ENCODE data around the gene KRT40. TPM values are rescaled to one million over a fixed set of nuclear protein-coding genes. Genes with fewer than 3 reads are reported as not detected.

Gene KRT40
- 0.07 TPM in 1 of 2 replicates, not detected in the other for total RNA-seq

DNA sequence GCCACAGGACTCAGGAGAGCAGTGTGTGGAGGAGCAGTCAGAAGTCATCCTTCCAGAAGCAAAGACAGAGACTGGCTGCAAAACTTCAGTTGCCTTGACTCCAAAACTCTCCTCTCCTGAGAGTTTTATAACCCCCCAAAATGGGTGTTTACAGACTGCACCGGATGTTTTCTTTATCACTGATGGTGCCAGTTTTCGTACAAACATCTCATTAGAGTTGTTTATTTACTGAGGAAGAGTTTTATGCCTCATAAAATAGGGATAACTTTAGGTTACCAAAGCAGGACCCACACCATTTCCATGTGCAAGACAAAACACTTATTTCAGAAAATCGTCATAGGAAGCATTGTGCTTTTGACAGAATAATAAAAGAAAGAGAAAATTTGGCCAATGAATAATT is at the start of gene KRT40:
Gene KRT40, minus strand, starts transcription at position 101 of the 400 bp plus-strand sequence. Its CDS starts 53 bp downstream, at position 48.

DNA sequence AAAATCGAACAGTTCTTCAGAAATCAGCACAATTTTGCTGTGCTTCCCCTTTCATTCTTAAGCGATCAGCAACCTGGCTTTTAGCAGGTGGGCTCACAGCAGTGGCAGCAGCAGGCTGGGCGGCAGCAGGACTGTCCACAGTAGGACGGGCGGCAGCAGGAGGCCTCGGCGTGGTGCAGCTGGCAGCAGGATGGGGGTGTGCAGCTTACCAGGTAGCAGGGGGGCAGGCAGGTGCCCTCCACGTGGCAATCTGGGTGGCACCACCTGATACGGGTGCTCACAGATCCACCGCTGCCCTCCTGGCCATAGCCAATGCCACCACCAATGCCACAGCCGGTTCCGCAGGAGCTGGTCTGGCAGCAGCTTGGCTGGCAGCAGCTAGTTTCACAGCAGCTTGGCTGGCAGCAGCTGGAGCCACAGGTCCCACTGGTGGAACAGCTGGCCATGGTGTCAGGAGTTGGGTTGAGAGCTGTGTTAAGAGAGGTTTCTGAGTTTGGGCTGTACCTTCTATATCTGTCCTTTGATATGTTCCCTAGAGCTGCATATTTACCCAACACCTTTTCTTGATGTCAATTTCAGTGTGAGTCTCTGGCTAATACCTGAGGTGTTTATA is 45.6 kb upstream of the KRT40 start, which contains the start of gene KRTAP1-4:
Gene KRTAP1-4, minus strand, starts transcription at position 563 of the 613 bp plus-strand sequence. Its CDS starts 117 bp downstream, at position 446.

DNA sequence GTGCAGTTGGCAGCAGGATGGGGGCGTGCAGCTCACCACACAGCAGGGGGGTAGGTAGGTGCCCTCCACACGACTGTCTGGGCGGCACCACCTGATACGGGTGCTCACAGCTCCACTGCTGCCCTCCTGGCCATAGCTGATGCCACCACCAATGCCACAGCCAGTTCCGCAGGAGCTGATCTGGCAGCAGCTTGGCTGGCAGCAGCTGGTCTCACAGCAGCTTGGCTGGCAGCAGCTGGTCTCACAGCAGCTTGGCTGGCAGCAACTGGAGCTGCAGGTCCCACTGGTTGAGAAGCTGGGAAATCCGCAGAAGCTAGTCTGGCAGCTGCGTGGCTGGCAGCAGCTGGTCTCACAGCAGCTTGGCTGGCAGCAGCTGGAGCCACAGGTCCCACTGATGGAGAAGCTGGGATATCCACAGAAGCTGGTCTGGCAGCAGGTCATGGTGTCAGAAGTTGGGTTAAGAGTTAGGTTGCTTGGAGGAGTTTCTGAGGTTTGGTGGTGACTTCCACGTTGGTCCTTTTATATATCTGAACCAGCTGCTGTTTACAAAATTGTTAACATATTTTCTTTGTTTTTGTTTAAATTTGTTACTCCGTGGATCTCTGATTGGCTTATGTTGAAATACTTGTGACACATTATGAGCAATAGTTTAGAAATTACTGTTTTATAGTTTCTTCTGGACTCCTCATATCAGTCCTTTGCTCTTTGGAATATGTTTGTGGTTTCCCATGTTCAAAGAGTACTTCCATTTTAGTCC is 42.8 kb upstream of the KRT40 start, which contains the start of gene KRTAP1-5:
Gene KRTAP1-5, minus strand, starts transcription at position 494 of the 757 bp plus-strand sequence. Its CDS starts 53 bp downstream, at position 441.

DNA sequence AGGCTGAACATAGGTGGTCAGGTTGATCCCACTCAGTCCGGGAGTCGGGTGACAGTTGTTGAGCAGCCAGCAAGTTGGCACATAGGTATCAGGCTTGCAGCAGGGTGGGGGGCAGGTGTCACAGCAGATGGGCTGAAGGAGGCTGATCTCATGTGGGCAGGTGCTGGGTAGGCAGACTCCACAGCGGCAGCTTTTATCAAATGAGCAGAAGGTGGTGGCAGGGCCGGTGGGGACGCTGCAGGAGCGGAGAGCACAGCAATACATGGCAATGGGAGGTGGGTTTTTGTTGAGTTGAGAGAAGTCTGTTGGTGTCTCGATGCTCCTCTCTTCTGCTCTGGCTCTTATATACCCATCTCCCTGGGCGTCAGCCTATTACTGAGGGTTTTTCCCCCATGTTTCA is 24.7 kb upstream of the KRT40 start, which contains the start of gene KRTAP3-1:
Gene KRTAP3-1, minus strand, starts transcription at position 318 of the 400 bp plus-strand sequence. Its CDS starts 54 bp downstream, at position 264.

DNA sequence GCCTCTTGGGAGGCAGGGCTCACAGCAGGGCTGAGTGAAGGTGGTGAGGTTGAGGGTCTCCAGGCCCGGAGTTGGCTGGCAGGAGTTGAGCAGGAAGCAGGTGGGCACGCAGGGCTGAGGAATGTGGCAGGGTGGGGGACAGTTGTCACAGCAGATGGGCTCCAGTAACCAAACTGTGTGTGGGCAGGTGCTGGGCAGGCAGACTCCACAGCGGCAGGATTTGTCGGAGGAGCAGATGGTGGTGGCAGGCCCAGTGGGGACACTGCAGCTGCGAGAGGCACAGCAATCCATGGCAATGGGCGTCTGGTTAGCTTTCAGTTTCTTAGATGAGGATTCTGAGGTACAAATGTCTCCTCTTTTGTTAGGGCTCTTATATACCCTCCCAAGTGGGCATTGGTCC is 15.4 kb upstream of the KRT40 start, which contains the start of gene KRTAP3-2:
Gene KRTAP3-2, minus strand, starts transcription at position 344 of the 400 bp plus-strand sequence. Its CDS starts 53 bp downstream, at position 291.

DNA sequence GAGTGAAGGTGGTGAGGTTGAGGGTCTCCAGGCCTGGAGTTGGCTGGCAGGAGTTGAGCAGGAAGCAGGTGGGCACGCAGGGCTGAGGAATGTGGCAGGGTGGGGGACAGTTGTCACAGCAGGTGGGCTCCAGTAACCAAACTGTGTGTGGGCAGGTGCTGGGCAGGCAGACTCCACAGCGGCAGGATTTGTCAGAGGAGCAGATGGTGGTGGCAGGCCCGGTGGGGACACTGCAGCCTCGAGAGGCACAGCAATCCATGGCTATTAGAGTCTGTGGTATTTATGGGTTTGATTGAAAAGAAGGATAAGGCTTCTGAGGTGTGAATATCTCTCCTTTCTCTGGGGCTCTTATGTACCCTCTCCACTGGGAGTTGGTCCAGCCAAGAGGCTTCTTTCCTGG is 9.7 kb upstream of the KRT40 start, which contains the start of gene KRTAP3-3:
Gene KRTAP3-3, minus strand, starts transcription at position 326 of the 400 bp plus-strand sequence. Its CDS starts 67 bp downstream, at position 259.

DNA sequence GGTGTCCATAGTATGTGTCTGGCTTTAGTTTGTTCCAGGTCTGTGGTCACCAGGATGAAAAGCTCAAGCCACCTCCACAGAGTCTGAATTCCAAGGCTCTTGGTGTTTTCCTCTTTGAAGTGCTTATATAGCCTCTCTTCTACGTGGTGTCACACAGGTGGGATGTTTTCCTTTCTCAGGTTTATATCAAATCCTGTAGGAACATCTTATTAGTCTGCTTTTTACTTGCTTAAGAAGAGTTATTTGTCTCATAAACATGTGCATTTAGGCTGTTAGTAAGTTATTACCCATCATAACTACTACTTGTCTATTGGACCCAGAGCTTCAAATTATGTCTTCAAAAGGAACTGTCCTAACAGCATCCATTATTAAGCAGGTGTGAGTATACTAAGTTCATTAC is 17.3 kb downstream of the KRT40 start, which contains the start of gene KRT39:
Gene KRT39, minus strand, starts transcription at position 101 of the 400 bp plus-strand sequence. Its CDS starts 92 bp downstream, at position 9.

DNA sequence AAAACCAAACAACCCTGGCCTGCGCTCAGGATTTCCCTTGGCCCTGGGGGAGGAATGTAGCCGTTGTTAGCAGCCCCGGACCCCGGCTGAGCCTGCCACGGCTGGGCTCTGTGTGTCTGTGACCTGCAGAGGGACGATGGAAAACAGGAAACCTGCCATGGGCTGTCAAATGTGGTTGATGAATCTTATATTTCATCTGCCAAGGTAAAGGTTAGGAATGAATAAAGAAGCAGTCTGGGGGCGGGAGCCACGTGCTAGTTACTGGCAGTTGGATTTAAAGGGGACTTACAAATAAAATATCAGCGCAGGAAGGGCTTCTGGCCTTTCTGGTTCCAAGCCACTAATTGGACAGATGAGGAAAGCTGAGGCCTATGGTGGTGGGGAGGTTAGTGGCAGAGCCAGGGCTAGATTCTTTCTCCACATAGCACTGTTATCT is 46.7 kb downstream of the KRT40 start, which contains the start of gene KRT23:
Gene KRT23, minus strand, starts transcription at position 263 of the 436 bp plus-strand sequence. CDS start 1,043 bp downstream, outside the sequence.

Other genes with a start within 250 kb of the KRT40 start
- gene KRT25, start 229.0 kb downstream of the KRT40 start, total RNA-seq, result not detected in 2 replicates
- not detected in 2 replicates for gene KRT26, start 212.1 kb downstream of the KRT40 start, total RNA-seq
- gene KRT27, start 201.8 kb downstream of the KRT40 start, total RNA-seq, result not detected in 2 replicates
- not detected in 2 replicates for gene KRT28, start 184.4 kb downstream of the KRT40 start, total RNA-seq
- 59.0 and 68.3 TPM in 2 replicates for gene KRT10, start 161.7 kb downstream of the KRT40 start, total RNA-seq
- gene KRT12, start 117.1 kb downstream of the KRT40 start, total RNA-seq, result not detected in 2 replicates
- not detected in 2 replicates for gene KRT20, start 99.1 kb downstream of the KRT40 start, total RNA-seq
- 35.7 and 36.8 TPM in 2 replicates for gene KRT23, start 46.7 kb downstream of the KRT40 start, total RNA-seq
- gene KRT39, start 17.4 kb downstream of the KRT40 start, total RNA-seq, result not detected in 2 replicates
- gene KRTAP3-3, start 9.8 kb upstream of the KRT40 start, total RNA-seq, result not detected in 2 replicates
- gene KRTAP3-2, start 15.6 kb upstream of the KRT40 start, total RNA-seq, result not detected in 2 replicates
- gene KRTAP3-1, start 24.8 kb upstream of the KRT40 start, total RNA-seq, result not detected in 2 replicates
- not detected in 2 replicates for gene KRTAP1-5, start 42.9 kb upstream of the KRT40 start, total RNA-seq
- gene KRTAP1-4, start 45.9 kb upstream of the KRT40 start, total RNA-seq, result not detected in 2 replicates
- not detected in 2 replicates for gene KRTAP1-3, start 50.5 kb upstream of the KRT40 start, total RNA-seq
- not detected in 2 replicates for gene KRTAP1-1, start 57.1 kb upstream of the KRT40 start, total RNA-seq
- gene KRTAP2-1, start 63.0 kb upstream of the KRT40 start, total RNA-seq, result not detected in 2 replicates
- not detected in 2 replicates for gene KRTAP2-2, start 70.9 kb upstream of the KRT40 start, total RNA-seq
- 0.21 and 0.84 TPM in 2 replicates for gene KRTAP2-3, start 75.8 kb upstream of the KRT40 start, total RNA-seq
- gene KRTAP2-4, start 81.6 kb upstream of the KRT40 start, total RNA-seq, result not detected in 2 replicates
- gene KRTAP4-7, start 99.8 kb upstream of the KRT40 start, total RNA-seq, result not detected in 2 replicates
- not detected in 2 replicates for gene KRTAP4-8, start 113.8 kb upstream of the KRT40 start, total RNA-seq
- gene KRTAP4-16, start 117.9 kb upstream of the KRT40 start, total RNA-seq, result not detected in 2 replicates
- gene KRTAP4-9, start 121.1 kb upstream of the KRT40 start, total RNA-seq, result not detected in 2 replicates
- gene KRTAP4-11, start 134.0 kb upstream of the KRT40 start, total RNA-seq, result not detected in 2 replicates
- not detected in 2 replicates for gene KRTAP4-12, start 139.9 kb upstream of the KRT40 start, total RNA-seq
- gene KRTAP4-6, start 156.2 kb upstream of the KRT40 start, total RNA-seq, result not detected in 2 replicates
- not detected in 2 replicates for gene KRTAP4-5, start 165.5 kb upstream of the KRT40 start, total RNA-seq
- gene KRTAP4-4, start 176.4 kb upstream of the KRT40 start, total RNA-seq, result not detected in 2 replicates
- not detected in 2 replicates for gene KRTAP4-3, start 183.9 kb upstream of the KRT40 start, total RNA-seq
- not detected in 2 replicates for gene KRTAP4-2, start 193.9 kb upstream of the KRT40 start, total RNA-seq
- gene KRTAP4-1, start 200.6 kb upstream of the KRT40 start, total RNA-seq, result not detected in 2 replicates
- gene KRTAP9-1, start 205.6 kb upstream of the KRT40 start, total RNA-seq, result not detected in 2 replicates
- gene KRTAP9-2, start 242.3 kb upstream of the KRT40 start, total RNA-seq, result not detected in 2 replicates
- not detected in 2 replicates for gene KRTAP9-3, start 248.1 kb upstream of the KRT40 start, total RNA-seq

Measured in airway epithelial cell (primary cell).